LNCaP clone FGC (cell line): ENCODE measurements around the gene HRH3.
A peak's percentile ranks its signal among the peaks of the same experiment; 100 is the strongest.

Source experiments
- DNase-seq: peaks from one replicate; pipeline ENCODE4 v3.0.0-alpha.2; 2011; ENCODE audit warnings: low read depth
- H3K4me3 ChIP-seq: 2 replicates; pipeline ENCODE4 v1.5.1; 2011; ENCODE audit warnings: mild to moderate bottlenecking, low read depth, low read length, control low read depth
- TF ChIP-seq, protein P1 (sequence below): IDR thresholded peaks from 2 replicates; pipeline ENCODE4 v1.5.1; 2012; ENCODE audit warnings: mild to moderate bottlenecking; ENCODE audit not compliant: control insufficient read depth, insufficient read depth; ENCODE audit errors: extremely low read depth

HRH3 gene

DNA sequence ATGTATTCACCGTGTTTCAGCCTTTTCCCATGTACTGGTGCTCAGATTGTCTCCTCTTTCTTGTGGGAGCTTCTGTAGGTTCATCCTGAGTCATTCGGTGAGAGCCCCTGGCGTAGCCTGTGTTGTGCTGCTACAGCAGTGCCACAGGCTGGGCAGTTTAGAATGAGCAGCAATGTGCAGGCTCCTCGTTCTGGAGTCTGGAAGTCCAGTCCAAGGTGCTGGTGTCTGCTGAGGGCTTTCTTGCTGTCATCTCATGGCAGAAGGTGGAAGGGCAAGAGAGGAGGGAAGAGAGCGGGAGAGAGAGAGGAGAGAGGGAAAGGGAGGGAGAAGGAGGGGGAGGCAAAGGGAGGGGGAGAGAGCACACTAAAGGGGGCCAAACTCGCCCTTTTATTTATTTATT lies 33.3 kb upstream of the HRH3 start:
- TF ChIP-seq, protein P1, sequence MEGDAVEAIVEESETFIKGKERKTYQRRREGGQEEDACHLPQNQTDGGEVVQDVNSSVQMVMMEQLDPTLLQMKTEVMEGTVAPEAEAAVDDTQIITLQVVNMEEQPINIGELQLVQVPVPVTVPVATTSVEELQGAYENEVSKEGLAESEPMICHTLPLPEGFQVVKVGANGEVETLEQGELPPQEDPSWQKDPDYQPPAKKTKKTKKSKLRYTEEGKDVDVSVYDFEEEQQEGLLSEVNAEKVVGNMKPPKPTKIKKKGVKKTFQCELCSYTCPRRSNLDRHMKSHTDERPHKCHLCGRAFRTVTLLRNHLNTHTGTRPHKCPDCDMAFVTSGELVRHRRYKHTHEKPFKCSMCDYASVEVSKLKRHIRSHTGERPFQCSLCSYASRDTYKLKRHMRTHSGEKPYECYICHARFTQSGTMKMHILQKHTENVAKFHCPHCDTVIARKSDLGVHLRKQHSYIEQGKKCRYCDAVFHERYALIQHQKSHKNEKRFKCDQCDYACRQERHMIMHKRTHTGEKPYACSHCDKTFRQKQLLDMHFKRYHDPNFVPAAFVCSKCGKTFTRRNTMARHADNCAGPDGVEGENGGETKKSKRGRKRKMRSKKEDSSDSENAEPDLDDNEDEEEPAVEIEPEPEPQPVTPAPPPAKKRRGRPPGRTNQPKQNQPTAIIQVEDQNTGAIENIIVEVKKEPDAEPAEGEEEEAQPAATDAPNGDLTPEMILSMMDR, result no peak

DNA sequence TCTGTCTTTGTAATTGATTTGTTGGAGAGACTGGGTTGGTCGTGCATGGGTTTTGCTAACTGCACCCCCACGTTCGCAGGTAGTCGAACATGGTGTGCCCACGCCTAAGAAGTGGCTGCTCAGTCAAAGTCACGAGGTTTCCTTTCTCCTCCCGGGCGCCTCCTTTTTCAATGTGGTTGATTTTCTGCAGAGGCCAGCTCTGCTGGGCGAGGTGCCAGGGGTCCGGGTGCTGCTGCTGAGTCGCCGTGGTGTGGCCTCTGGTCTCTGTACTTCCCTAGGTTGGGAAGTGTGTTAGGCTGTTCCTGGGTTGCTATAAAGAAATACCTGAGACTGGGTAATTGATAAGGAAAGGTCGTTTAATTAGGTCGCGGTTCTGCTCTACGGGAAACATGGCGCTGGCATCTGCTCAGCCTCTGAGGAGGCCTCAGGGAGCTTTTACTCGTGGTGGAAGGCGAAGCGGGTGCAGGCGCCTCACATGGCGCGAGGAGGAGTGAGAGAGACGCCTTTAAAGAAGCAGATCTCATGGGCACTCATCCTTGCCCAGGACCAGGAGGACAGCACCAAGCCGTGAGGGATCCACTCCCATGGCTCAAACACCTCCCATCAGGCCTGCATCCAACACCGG lies 32.4 kb upstream of the HRH3 start:
- TF ChIP-seq, protein P1, result no peak
- DNase-seq, result no peak
- no peak overlapping the region for H3K4me3 ChIP-seq

More for the DNA sequence above, 33.3 kb upstream of the HRH3 start:
- DNase-seq, result no peak
- no peak overlapping the region for H3K4me3 ChIP-seq

DNA sequence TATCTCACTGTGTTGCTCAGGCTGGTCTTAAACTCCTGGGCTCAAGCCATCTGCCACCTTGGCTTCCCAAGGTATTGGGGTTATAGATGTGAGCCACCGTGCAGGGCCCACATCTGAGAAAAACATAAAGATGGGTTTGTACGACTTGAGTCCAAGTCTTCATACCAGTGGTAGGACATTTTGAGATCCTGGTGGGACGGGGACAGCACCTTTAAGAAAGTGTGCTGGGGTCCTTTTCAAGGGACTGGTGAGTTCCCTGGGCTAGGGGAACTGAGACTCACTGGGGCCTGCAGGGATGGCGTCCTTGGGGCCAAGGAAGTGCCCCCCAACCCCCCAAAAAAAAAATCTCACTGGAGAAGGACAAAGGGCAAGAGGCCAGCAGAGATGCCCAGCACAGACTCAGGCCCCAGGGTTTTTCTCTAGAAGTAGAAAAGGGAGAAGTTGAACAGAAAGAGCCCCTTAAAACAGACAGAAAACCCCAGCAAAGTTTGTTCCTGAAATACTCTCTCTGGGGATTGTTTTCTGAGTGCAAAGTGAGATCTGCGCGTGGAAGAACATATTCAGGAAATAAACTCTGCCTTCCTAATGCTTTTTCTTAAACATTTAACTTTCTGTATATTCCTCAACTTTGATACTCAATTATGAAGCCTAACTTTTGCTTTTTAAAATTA lies 28.9 kb upstream of the HRH3 start:
- DNase-seq, result no peak
- TF ChIP-seq, protein P1, result no peak
- H3K4me3 ChIP-seq, result no peak overlapping the region

DNA sequence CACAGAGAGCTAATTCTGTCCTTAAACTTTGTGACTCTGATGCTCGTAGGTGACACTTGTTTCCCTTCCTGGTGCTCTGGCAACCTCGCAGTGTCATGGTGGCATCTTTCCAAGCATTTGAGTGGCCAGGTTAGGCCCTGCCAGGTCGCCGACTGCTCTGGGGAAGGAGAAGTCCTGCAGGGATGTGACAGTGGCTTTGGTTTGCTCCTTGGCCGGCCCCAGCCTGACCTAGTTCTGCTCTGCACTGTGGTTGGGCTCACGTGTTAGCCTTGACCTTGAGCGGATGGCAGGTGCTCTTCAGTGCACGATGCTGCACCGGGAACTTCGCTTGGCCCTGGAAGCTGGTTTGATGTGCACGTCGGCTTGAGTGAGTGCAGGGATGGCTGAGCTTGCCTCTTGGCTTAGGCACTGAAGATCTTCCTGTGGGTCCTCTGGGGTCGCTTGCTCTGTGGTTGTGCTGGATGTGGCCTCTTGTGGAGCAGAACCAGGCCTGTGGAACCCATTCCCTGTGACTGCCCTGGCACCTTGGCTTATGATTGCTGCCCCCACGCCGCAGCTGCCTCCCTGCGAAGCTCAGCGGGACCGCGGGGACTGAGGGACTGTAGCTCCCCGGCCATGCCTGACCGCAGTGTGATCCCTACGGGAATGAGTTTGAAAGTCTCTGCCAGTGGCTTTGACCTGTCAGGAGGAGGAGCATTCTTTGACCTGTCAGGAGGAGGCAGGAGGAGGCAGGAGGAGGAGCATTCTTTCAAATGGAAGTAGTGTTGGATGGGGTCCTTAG lies 27.0 kb upstream of the HRH3 start:
- TF ChIP-seq, protein P1, result no peak
- DNase-seq, result peak; percentile 59
- H3K4me3 ChIP-seq, result no peak overlapping the region

DNA sequence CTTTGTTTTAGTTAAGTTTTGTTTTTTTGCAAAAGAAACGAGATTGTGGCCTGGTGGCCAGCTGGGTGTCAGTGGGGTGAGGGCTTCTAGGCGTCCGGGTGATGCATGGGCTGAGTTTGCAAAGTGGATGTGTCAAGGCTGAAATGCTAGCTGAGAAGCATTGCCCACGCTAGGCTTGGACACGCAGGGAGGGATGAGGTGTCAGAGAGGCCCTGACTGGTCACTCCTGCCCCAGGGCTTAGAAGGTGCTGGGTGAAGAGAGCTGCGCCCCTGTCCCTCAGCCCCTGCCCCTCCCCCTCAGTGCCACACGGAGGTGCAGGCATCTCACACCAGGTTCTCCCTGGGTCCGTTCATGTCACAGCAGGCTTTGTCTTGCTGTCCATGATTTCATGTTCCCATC lies 26.4 kb upstream of the HRH3 start:
- DNase-seq, result no peak
- TF ChIP-seq, protein P1, result no peak
- no peak overlapping the region for H3K4me3 ChIP-seq

DNA sequence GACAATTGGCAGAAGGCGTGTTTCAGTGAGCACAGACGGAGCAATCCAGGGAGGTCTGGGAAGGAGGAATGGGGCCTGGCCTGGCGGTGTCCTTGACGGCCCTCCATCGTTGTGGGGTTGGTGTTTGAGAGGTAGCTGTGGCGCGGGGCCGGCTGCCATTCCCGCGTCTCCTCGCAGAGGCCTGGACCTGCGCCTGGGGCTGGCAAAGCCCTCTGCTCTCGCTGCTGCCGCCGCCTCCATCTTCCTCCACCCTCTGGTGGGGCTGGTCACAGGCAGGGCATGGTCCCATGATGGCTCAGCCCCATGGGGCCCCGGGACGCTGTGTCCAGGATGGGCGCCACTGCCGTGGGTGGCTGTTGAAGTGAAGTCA lies 25.8 kb upstream of the HRH3 start:
- no peak for DNase-seq
- TF ChIP-seq, protein P1, result no peak
- H3K4me3 ChIP-seq, result no peak overlapping the region

DNA sequence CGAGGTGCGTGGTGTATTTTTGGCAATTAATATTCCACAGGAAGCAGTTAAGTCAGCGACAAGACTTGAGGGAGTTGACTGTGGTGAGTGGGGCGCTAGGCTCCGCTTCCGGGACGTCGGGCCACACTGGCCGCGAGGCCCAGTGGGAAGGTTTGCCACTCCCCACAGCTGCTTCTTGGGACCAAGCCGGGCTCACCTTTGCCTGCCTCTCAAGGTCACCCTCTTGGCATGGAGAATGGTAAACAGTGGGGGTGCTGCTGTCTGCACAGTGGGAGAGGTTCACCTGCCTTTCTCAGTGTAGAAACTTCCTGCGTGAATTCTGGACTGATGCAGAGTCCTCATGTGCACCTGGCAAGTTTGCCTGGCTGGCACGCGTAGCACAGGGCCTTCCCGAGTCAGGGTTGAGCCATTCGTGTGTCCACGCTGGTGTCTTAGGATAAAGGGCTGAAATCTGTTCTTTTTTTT lies 24.6 kb upstream of the HRH3 start:
- TF ChIP-seq, protein P1, result no peak
- H3K4me3 ChIP-seq, result no peak overlapping the region
- DNase-seq, result no peak
